Gastrocnemius medialis (tissue), 4 donors: ENCODE results near the gene SCYL1.

Source experiments
- POLR2A ChIP-seq, 2 donors: fragments of 450-650 bp; IDR thresholded peaks; one replicate each; pipeline ENCODE4 v1.6.1; 2017; ENCODE audit warnings: antibody characterized with exemption in 2 of 2, mild to moderate bottlenecking in 2 of 2, moderate library complexity in 2 of 2
- TF ChIP-seq, protein P1 (sequence below), 5 experiments: fragments of 450-650 bp in 3 of 5; fragments of 200-600 bp in 2 of 5; sonication (generic) in 2 of 5; IDR thresholded peaks in 4 of 5; conservative IDR thresholded peaks in 1 of 5; 1 replicate in 4 of 5; 2 replicates in 1 of 5; pipeline ENCODE4 v1.5.1; 2016 to 2019; ENCODE audit warnings: antibody characterized with exemption in 5 of 5, mild to moderate bottlenecking in 3 of 5, moderate library complexity in 3 of 5

- TF ChIP-seq, protein P1, sequence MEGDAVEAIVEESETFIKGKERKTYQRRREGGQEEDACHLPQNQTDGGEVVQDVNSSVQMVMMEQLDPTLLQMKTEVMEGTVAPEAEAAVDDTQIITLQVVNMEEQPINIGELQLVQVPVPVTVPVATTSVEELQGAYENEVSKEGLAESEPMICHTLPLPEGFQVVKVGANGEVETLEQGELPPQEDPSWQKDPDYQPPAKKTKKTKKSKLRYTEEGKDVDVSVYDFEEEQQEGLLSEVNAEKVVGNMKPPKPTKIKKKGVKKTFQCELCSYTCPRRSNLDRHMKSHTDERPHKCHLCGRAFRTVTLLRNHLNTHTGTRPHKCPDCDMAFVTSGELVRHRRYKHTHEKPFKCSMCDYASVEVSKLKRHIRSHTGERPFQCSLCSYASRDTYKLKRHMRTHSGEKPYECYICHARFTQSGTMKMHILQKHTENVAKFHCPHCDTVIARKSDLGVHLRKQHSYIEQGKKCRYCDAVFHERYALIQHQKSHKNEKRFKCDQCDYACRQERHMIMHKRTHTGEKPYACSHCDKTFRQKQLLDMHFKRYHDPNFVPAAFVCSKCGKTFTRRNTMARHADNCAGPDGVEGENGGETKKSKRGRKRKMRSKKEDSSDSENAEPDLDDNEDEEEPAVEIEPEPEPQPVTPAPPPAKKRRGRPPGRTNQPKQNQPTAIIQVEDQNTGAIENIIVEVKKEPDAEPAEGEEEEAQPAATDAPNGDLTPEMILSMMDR (IDR thresholded peaks at IDR 0.05 in 4 of 5, conservative IDR thresholded peaks at IDR 0.05 in 1 of 5), result no peak
- no peak for TF ChIP-seq POLR2A (IDR thresholded peaks at IDR 0.05)
These were observed 35.2 kb downstream of the SCYL1 start for GRCh38 chr11:65559951-65560537.
